Type B pancreatic cell (in vitro differentiated cells): ENCODE data around the gene ADAMTSL5. TPM values are rescaled to one million over a fixed set of nuclear protein-coding genes. Genes with fewer than 3 reads are reported as not detected.
"Not testable (repeated sequence)": the region's sequence is repeated elsewhere in the genome, so short reads cannot be mapped to it uniquely, and the experiment has no call there.

Experiments used
- DNase-seq: peaks from one replicate; pipeline ENCODE4 v3.0.0; 2021; ENCODE audit warnings: mixed read lengths; ENCODE audit not compliant: unreplicated experiment; ENCODE audit errors: extremely low spot score
- H3K27ac Mint-ChIP-seq: 2 replicates; pipeline ENCODE4 v1.8.0; 2021; ENCODE audit warnings: mild to moderate bottlenecking, mixed read lengths
- H3K27me3 Mint-ChIP-seq: 2 replicates; pipeline ENCODE4 v1.8.0; 2021; ENCODE audit warnings: mixed read lengths
- H3K36me3 Mint-ChIP-seq: 2 replicates; pipeline ENCODE4 v1.8.0; 2021; ENCODE audit warnings: mixed read lengths
- H3K4me1 Mint-ChIP-seq: one replicate; pipeline ENCODE4 v1.8.0; 2021; ENCODE audit warnings: mixed read lengths; ENCODE audit not compliant: unreplicated experiment
- H3K4me3 Mint-ChIP-seq: 2 replicates; pipeline ENCODE4 v1.8.0; 2021; ENCODE audit warnings: mild to moderate bottlenecking, mixed read lengths
- H3K9me3 Mint-ChIP-seq: 2 replicates; pipeline ENCODE4 v1.8.0; 2021; ENCODE audit warnings: mixed read lengths
- total RNA-seq: library from RNA; stranded (reverse); gene quantifications from 2 replicates; pipeline ENCODE4 v1.2.1, GENCODE V29; 2021; ENCODE audit warnings: low replicate concordance
- TF ChIP-seq, protein P1 (sequence below): fragments of 200-600 bp; sonication (generic); conservative IDR thresholded peaks from 2 replicates; pipeline ENCODE4 v1.5.0; 2021; ENCODE audit warnings: antibody characterized with exemption, mild to moderate bottlenecking

Gene ADAMTSL5
- total RNA-seq, 1 donor from 2014 or later, result 3.4 TPM

DNA sequence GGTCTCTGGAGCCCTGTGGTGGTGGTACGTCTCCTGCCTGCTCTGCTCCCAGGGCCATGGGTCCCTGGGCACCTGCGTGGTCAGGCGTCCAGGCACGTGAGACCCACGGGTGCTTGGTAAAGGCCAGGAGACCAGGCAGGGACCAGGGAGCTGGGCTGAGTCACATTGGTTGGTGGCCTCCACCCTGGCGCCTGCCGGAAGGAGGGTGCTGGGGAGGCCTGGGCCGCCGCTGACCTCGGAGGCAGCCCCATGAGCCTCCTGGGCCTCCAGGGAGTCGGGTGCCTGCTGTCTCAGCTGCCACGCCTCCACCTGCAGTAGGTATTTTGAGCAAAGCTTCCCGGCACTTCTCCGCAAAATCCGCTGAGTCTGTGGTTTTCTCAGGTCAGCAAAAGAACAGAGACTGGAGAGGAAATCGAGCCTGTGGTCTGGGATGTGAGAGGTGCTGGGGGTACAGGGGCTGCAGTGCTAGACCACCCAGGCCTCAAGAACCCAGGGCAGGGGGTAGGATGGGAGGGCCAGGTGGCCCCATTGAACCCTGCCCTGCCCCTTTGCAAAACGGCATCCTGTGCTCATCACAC is 7.5 kb upstream of the ADAMTSL5 start:
- no peak overlapping the region for H3K27ac Mint-ChIP-seq
- H3K27me3 Mint-ChIP-seq, result peaks cover 66% of the 10 kb centered on the region

DNA sequence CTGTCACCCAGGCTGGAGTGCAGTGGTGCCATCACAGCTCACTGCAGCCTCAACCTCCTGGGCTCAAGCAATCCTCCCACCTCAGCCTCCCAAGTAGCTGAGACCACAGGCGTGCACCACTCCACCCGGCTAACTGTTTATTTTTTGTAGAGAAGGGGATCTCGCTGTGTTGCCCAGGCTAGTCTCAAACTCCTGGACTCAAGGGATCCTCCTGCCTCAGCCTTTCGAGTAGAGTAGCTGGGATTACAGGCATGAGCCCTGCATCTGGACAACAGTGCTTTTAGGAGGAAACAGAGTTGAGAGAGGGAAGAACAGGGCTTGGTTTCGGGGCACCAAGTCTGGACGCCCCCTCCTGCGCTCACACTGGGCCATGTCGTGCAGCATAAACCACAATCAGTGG is 7.0 kb upstream of the ADAMTSL5 start:
- not testable (repeated sequence) for DNase-seq, H3K36me3 Mint-ChIP-seq, H3K27ac Mint-ChIP-seq, H3K9me3 Mint-ChIP-seq, H3K4me3 Mint-ChIP-seq, H3K4me1 Mint-ChIP-seq
- H3K27me3 Mint-ChIP-seq, result peaks cover 65% of the 10 kb centered on the region

More for the DNA sequence above, 7.5 kb upstream of the ADAMTSL5 start:
- H3K9me3 Mint-ChIP-seq, result peaks cover 4% of the 10 kb centered on the region
- H3K4me3 Mint-ChIP-seq, result no peak overlapping the region
- H3K36me3 Mint-ChIP-seq, result no peaks in the 10 kb centered on the region
- TF ChIP-seq, protein P1, sequence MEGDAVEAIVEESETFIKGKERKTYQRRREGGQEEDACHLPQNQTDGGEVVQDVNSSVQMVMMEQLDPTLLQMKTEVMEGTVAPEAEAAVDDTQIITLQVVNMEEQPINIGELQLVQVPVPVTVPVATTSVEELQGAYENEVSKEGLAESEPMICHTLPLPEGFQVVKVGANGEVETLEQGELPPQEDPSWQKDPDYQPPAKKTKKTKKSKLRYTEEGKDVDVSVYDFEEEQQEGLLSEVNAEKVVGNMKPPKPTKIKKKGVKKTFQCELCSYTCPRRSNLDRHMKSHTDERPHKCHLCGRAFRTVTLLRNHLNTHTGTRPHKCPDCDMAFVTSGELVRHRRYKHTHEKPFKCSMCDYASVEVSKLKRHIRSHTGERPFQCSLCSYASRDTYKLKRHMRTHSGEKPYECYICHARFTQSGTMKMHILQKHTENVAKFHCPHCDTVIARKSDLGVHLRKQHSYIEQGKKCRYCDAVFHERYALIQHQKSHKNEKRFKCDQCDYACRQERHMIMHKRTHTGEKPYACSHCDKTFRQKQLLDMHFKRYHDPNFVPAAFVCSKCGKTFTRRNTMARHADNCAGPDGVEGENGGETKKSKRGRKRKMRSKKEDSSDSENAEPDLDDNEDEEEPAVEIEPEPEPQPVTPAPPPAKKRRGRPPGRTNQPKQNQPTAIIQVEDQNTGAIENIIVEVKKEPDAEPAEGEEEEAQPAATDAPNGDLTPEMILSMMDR, result no peak
- H3K4me1 Mint-ChIP-seq, result no peaks in the 10 kb centered on the region
- no peak for DNase-seq

DNA sequence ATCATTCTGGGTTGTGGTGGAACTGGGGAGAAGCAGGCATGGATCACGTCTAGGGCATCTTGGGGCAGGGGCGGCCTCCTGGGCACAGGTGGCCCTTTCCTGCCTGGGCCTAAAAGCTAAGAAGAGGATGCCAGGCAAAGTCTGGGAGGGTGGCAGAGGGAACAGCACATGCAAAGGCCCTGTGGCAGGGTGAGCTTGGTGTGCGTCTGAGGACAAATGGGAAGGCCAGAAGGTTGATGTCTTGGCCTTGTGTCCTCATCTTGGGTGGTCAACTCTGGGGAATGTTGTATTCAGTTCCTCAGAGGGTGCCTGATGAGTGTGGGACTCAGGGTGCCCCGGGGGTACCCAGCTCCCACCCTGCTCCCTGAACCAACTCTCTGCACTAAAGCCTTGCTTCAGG is 5.7 kb upstream of the ADAMTSL5 start:
- DNase-seq, result no peak
- TF ChIP-seq, protein P1, result no peak
- H3K27ac Mint-ChIP-seq, result no peak overlapping the region
- peaks cover 66% of the 10 kb centered on the region for H3K27me3 Mint-ChIP-seq
- no peak overlapping the region for H3K4me3 Mint-ChIP-seq
- H3K9me3 Mint-ChIP-seq, result peaks cover 4% of the 10 kb centered on the region
- H3K4me1 Mint-ChIP-seq, result no peaks in the 10 kb centered on the region
- H3K36me3 Mint-ChIP-seq, result no peaks in the 10 kb centered on the region

DNA sequence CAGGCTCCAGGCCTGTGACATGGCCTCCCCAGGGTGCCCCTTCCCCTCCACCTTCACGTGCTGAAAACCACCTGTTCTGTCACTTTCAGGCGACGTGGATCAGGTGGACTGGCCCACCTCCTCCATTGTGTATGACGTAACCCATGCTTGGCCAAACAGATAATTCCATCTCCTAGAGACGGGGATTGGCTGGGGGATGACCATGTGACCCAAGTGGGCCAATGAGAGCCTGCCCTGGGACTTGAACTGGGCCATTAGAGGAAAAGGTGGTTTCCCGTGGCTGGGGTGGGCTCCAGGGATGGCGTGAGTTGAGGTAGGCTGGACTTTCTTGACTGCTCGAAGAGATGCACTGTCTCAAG is 3.6 kb upstream of the ADAMTSL5 start:
- H3K27me3 Mint-ChIP-seq, result peaks cover 51% of the 10 kb centered on the region
- peak overlapping the region; percentile 58 for H3K4me3 Mint-ChIP-seq
- no peaks in the 10 kb centered on the region for H3K4me1 Mint-ChIP-seq
- DNase-seq, result no peak
- peaks cover 4% of the 10 kb centered on the region for H3K9me3 Mint-ChIP-seq
- peak overlapping the region; percentile 20 for H3K27ac Mint-ChIP-seq
- TF ChIP-seq, protein P1, result no peak
- H3K36me3 Mint-ChIP-seq, result no peaks in the 10 kb centered on the region

DNA sequence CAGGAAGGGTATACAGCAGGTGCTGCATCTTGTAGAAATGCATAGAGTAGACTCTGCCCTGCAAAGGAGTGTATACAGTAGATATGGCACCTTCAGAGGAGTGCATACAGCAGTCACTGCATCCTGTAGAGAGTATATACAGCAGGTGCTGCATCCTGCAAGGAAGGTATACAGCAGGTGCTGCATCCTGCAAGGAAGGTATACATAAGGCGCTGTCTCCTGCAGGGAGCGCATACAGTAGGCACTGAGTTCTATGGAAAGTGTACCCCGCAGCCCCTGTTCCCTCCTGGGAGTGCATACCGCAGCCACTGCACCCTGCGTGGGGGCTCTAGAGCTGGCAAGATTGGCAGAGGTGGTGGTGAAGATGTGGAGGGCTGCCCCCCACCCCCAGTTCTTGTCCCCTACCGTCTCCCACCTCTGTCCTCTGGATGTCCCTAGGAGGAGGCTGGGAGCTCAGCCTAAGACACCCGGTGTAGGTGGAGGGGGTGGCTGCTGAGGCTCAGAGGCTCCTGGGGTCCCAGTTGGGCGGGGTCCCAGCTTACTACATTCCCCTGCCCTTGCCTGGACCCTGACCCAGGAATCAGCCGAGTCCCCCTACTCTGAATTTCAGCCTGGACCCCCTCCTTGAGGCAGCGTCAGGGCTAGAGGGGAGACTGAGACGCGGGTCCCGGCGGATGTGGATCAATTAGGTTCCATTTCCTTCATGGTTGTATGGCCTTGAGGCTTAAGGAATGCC is 2.3 kb upstream of the ADAMTSL5 start:
- H3K9me3 Mint-ChIP-seq, result peaks cover 4% of the 10 kb centered on the region
- no peaks in the 10 kb centered on the region for H3K4me1 Mint-ChIP-seq
- H3K36me3 Mint-ChIP-seq, result no peaks in the 10 kb centered on the region
- TF ChIP-seq, protein P1, result no peak
- no peak overlapping the region for H3K4me3 Mint-ChIP-seq
- H3K27ac Mint-ChIP-seq, result no peak overlapping the region
- H3K27me3 Mint-ChIP-seq, result peaks cover 57% of the 10 kb centered on the region
- no peak for DNase-seq

DNA sequence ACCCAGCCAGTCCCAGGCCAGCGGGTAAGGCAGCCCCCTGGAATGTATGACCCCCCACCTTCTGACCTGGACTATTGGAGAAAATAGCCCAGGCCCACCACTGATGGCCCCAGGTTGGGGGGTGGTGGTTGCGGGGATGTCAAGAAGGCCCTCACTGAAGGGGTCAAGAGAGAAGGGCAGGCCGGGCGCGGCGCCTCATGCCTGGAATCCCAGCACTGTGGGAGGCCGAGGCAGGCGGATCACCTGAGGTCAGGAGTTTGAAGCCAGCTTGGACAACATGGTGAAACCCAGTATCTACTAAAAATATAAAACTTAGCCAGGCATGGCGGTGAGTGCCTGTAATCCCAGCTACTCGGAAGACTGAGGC is 1.5 kb upstream of the ADAMTSL5 start:
- Mint-ChIP-seq H3K4me1 (peaks cover 5% of the 10 kb centered on the region), H3K9me3 (peaks cover 4% of the 10 kb centered on the region), H3K36me3 (no peaks in the 10 kb centered on the region), H3K27ac (no peak overlapping the region), H3K27me3 (peaks cover 59% of the 10 kb centered on the region), H3K4me3 (peak overlapping the region; percentile 31)
- no peak for DNase-seq
- TF ChIP-seq, protein P1, result no peak
